Measurements from ENCODE around the gene LTBP1. TPM values are rescaled to one million over a fixed set of nuclear protein-coding genes. Genes with fewer than 3 reads are reported as not detected.
A peak's percentile ranks its signal among the peaks of the same experiment; 100 is the strongest.

The LTBP1 gene
- total RNA-seq, 1 experiment from 2014 or later, result 28.5 TPM

- Histone ChIP-seq H3K18ac (ENCODE audit: insufficient read length, low read depth, low read length) (no peak overlapping the region), H3K9me3 (ENCODE audit: control insufficient read depth, low read depth, low read length) (no peaks in the 10 kb centered on the region), H3K56ac (ENCODE audit: insufficient read length, low read depth, low read length) (no peak overlapping the region), H3K4me1 (ENCODE audit: insufficient read depth, low read length) (no peaks in the 10 kb centered on the region; the same call in 1 of the 2 replicates), H3K27ac (ENCODE audit: insufficient read length, low read depth, low read length) (no peak overlapping the region), H2AK5ac (ENCODE audit: insufficient read length, low read length) (no peak overlapping the region), H3K23me2 (ENCODE audit: insufficient read length, low read depth, low read length, poor library complexity, severe bottlenecking) (no peaks in the 10 kb centered on the region), H4K20me1 (ENCODE audit: control insufficient read depth, insufficient read depth, insufficient read length) (no peaks in the 10 kb centered on the region), H3K79me1 (ENCODE audit: insufficient read depth, low read depth, low read length, poor library complexity, severe bottlenecking) (no peaks in the 10 kb centered on the region), H2BK12ac (ENCODE audit: insufficient read length, low read depth, low read length) (no peak overlapping the region), H3K4me2 (ENCODE audit: insufficient read depth, insufficient read length, low read length) (no peak overlapping the region), H3K23ac (ENCODE audit: insufficient read length, low read depth, low read length) (no peak overlapping the region), H2BK5ac (ENCODE audit: insufficient read length, low read length) (no peak overlapping the region), H2BK120ac (ENCODE audit: low read depth, low read length, poor library complexity, severe bottlenecking) (no peak overlapping the region), H3K79me2 (ENCODE audit: insufficient read depth, low read length) (no peaks in the 10 kb centered on the region), H2AFZ (ENCODE audit: low read length) (no peak overlapping the region), H3K27me3 (ENCODE audit: insufficient read depth, low read length) (no peaks in the 10 kb centered on the region), H4K91ac (ENCODE audit: insufficient read length, low read depth, low read length) (no peak overlapping the region), H3K14ac (ENCODE audit: insufficient read depth, low read length) (no peak overlapping the region), H4K5ac (ENCODE audit: insufficient read length, low read depth, low read length) (no peak overlapping the region), H3K4ac (ENCODE audit: low read depth, low read length) (no peak overlapping the region), H2BK20ac (ENCODE audit: low read depth, low read length, poor library complexity, severe bottlenecking) (no peak overlapping the region), H3T11ph (ENCODE audit: low read length) (no peak overlapping the region), H3K9ac (ENCODE audit: extremely low read depth, insufficient read length, low read length) (no peak overlapping the region), H2BK15ac (ENCODE audit: low read depth, low read length) (no peak overlapping the region), H4K8ac (replicated peaks; ENCODE audit: insufficient read length, low read depth, low read length) (no peak overlapping the region)
- H3K27ac Mint-ChIP-seq, result 0 out of 7 replicates have a peak overlapping the region, but pooled peaks of 1 of the 3 experiments have one; percentile 17
- no peaks in the 10 kb centered on the region for H3K27me3 Mint-ChIP-seq (ENCODE audit: low read depth)
- no CpG with 5 or more reads among the region's 8 CpGs for WGBS (ENCODE audit: extremely low coverage, insufficient read length, low lambda C conversion rate)
- peaks cover 11 to 25% of the 10 kb centered on the region in 2 experiments for H3K4me1 Mint-ChIP-seq
- no peaks in the 10 kb centered on the region for H3K36me3 Mint-ChIP-seq (ENCODE audit: insufficient read depth in 1 of 3, low read depth in 3 of 3)
- H3K9me3 Mint-ChIP-seq, result peaks cover 0 to 3% of the 10 kb centered on the region in 2 experiments; a peak in 1 of 5 replicates
- H3K4me3 Mint-ChIP-seq, result no peak overlapping the region
- no peak for DNase-seq
- TF ChIP-seq CTCF (conservative IDR thresholded peaks at IDR 0.05), result no peak
These were observed 437.3 kb downstream of the LTBP1 start for GRCh38 chr2:33383855-33384598.
